Activated CD4-positive, alpha-beta memory T cell treated with anti-CD3 and anti-CD28 coated beads for 36 hours (primary cell): ENCODE data around the gene IMMP2L. TPM values are rescaled to one million over a fixed set of nuclear protein-coding genes. Genes with fewer than 3 reads are reported as not detected.

Experiments
- CTCF ChIA-PET: fragments of 350-600 bp; sonication (Branson Sonifier 250); formaldehyde crosslinking; loops from one replicate; lab custom pipeline; 2021; ENCODE audit warnings: antibody characterized with exemption, inconsistent platforms; lab: Charles Lee
- POLR2A ChIA-PET: fragments of 350-600 bp; sonication (Branson Sonifier 250); formaldehyde crosslinking; loops from one replicate; lab custom pipeline; 2021; ENCODE audit warnings: antibody characterized with exemption; lab: Charles Lee
- DNase-seq: peaks from one replicate; pipeline ENCODE4 v3.0.0-alpha.2; 2020
- H3K27ac Mint-ChIP-seq: one replicate; pipeline ENCODE4 v1.8.0; 2021; ENCODE audit warnings: mixed read lengths
- H3K27me3 Mint-ChIP-seq: one replicate; pipeline ENCODE4 v1.8.0; 2021; ENCODE audit warnings: mixed read lengths
- H3K36me3 Mint-ChIP-seq: one replicate; pipeline ENCODE4 v1.8.0; 2021; ENCODE audit warnings: mixed read lengths
- H3K4me1 Mint-ChIP-seq: one replicate; pipeline ENCODE4 v1.8.0; 2021; ENCODE audit warnings: low read depth, mixed read lengths
- H3K4me3 Mint-ChIP-seq: one replicate; pipeline ENCODE4 v1.8.0; 2021; ENCODE audit warnings: mild to moderate bottlenecking, mixed read lengths
- H3K9me3 Mint-ChIP-seq: one replicate; pipeline ENCODE4 v1.8.0; 2021; ENCODE audit warnings: mixed read lengths
- intact Hi-C: fragments of 100-400 bp; cut with micrococcal nuclease; formaldehyde crosslinking; loops from one replicate; pipeline ENCODE4 v1.15.1; 2023
- total RNA-seq, 2 experiments: library from RNA; stranded (reverse); gene quantifications; one replicate each; pipeline ENCODE4 v1.2.3, GENCODE V29; 2021

The IMMP2L gene
- total RNA-seq, 2 experiments from 2014 or later, result 14.4 to 20.5 TPM

- Mint-ChIP-seq H3K9me3 (no peaks in the 10 kb centered on the region), H3K27me3 (no peaks in the 10 kb centered on the region), H3K4me3 (no peak overlapping the region), H3K4me1 (peaks cover 8% of the 10 kb centered on the region), H3K27ac (no peak overlapping the region), H3K36me3 (peaks cover 7% of the 10 kb centered on the region)
- ChIA-PET CTCF (no interaction called here), POLR2A (no interaction called here)
- intact Hi-C loops, result loop anchor here (5.0 kb wide), 1 partner anchor 93 kb away; no protein-coding TSS in a partner anchor
- no peak for DNase-seq
Observed at GRCh38 chr7:111229916-111230315, 332.4 kb downstream of the IMMP2L start.

DNA sequence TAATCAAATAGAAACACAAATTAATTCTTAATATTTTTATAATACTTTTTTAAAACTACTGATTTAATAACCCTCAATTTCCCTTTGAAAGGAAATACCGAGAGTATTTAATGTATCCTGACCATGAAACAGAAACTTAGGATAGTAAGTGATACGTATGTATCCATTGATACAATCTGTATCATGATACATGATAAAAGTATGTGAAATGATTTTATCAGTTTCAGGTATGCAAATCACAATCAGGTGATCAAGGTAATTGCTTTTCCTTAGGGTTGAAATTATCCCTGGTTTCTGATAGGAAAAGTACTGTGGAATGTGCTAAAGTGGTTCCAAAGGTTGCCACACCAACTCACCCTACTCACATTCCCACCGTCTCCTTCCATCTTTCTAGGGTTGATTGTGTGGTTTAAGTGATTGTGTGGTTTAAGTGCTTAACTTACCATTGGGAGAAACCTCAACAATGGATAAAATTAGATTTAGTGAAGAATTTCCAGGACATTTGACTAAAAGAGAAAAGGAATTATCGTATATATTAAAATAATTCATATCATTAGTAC is 333.0 kb downstream of the IMMP2L start:
- ChIA-PET POLR2A (no interaction called here), CTCF (no interaction called here)
- Mint-ChIP-seq H3K27ac (no peak overlapping the region), H3K36me3 (peaks cover 7% of the 10 kb centered on the region), H3K4me3 (no peak overlapping the region), H3K27me3 (no peaks in the 10 kb centered on the region), H3K4me1 (peaks cover 8% of the 10 kb centered on the region), H3K9me3 (no peaks in the 10 kb centered on the region)
- DNase-seq, result no peak
- intact Hi-C loops, result no loop called here

DNA sequence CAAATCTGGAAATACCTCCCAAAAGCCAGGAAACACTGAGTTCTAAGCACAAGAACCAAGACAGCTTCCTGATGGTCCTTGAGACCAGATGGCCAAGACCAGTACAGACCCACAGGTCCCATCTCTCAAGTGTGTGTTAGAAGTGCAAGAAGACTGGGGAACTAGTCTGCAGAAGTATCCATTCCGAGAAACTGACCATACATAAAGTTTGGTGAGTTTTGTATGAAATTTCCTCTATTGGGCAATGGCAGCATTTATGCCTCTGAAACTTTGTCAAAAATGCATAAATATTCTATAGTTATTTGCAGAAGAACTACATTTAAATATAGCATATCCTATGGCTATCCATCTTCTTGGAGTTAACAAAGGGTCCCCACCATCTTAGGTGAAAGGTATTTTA is 333.9 kb downstream of the IMMP2L start:
- ChIA-PET POLR2A (no interaction called here), CTCF (no interaction called here)
- Mint-ChIP-seq H3K27me3 (no peaks in the 10 kb centered on the region), H3K4me1 (peaks cover 8% of the 10 kb centered on the region), H3K9me3 (no peaks in the 10 kb centered on the region), H3K27ac (no peak overlapping the region), H3K4me3 (no peak overlapping the region), H3K36me3 (peaks cover 7% of the 10 kb centered on the region)
- DNase-seq, result no peak
- intact Hi-C loops, result no loop called here

GRCh38 chr7:111226800-111227199 is 335.5 kb downstream of the IMMP2L start:
- Mint-ChIP-seq H3K27me3 (no peaks in the 10 kb centered on the region), H3K9me3 (no peaks in the 10 kb centered on the region), H3K27ac (no peak overlapping the region), H3K36me3 (peaks cover 7% of the 10 kb centered on the region), H3K4me3 (no peak overlapping the region), H3K4me1 (no peaks in the 10 kb centered on the region)
- DNase-seq, result no peak
- ChIA-PET POLR2A (no interaction called here), CTCF (no interaction called here)
- intact Hi-C loops, result no loop called here

DNA sequence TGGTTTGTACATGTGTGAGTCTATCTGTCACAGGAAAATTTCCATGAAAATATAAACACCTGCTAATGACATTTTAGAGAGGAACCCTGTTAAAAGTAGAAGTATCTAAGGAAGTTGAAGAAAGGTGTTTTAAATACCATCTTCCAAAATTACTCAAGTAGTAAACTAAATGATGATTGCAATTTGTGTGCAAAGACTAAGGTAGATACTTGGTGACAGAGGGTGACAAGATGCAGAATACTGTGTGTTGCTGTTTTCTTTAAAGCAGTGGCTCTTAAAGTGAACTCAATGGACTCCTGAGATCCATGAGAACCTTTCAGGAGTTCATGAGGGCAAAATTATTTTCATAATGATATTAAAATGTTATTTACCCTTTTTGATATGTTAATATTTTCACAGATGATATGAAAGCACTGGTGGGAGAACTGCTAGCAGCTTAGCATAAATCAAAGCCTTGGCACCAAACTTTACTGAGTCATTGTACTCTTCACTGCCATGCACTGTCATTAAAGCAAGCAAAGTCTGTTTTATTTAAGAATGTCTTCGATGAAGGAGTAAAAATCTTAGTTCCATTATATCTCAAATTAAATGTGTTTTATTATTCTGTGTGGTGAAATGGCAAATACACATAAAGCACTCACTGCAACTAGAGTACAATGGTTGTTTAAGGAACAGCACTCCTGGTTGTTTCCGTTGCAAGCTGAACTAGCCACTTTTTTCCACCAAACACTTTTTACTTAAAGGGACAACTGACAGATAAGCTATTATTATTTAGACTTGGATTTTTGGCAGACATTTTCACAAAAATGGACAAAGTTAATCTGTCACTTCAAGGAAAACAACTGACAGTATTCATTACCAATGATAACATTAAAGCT is 337.7 kb downstream of the IMMP2L start:
- DNase-seq, result no peak
- Mint-ChIP-seq H3K36me3 (peaks cover 1% of the 10 kb centered on the region), H3K4me1 (no peaks in the 10 kb centered on the region), H3K9me3 (no peaks in the 10 kb centered on the region), H3K4me3 (no peak overlapping the region), H3K27ac (no peak overlapping the region), H3K27me3 (no peaks in the 10 kb centered on the region)
- ChIA-PET CTCF (no interaction called here), POLR2A (no interaction called here)
- intact Hi-C loops, result no loop called here

DNA sequence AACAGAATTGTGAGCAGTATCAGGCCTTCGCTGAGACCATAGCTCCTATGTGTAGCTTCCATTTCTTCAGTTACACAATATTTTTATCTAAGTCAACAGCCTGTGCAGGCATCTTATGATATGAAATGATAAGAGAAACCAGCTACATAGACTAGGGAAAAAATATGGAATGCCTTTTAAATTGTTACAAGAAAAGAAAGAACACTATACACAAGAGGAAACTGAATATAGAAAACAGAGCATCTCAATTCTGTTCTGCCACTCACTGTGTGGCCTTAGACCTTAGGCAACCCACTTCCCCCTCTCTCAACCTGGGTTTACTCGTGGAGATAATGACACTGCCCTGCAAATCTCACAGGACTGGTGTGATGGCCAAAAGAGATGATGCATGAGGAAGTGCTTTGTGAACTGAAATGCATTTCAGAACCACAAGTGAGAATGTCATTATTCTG is 338.5 kb downstream of the IMMP2L start:
- intact Hi-C loops, result no loop called here
- H3K4me1 Mint-ChIP-seq, result no peaks in the 10 kb centered on the region
- no peak for DNase-seq
- H3K27ac Mint-ChIP-seq, result no peak overlapping the region
- H3K9me3 Mint-ChIP-seq, result no peaks in the 10 kb centered on the region
- ChIA-PET CTCF (no interaction called here), POLR2A (no interaction called here)
- no peaks in the 10 kb centered on the region for H3K36me3 Mint-ChIP-seq
- H3K4me3 Mint-ChIP-seq, result no peak overlapping the region
- H3K27me3 Mint-ChIP-seq, result no peaks in the 10 kb centered on the region

GRCh38 chr7:111215550-111215949 is 346.7 kb downstream of the IMMP2L start:
- no peak for DNase-seq
- intact Hi-C loops, result no loop called here
- Mint-ChIP-seq H3K9me3 (no peaks in the 10 kb centered on the region), H3K4me3 (no peak overlapping the region), H3K36me3 (peaks cover 13% of the 10 kb centered on the region), H3K27ac (no peak overlapping the region), H3K27me3 (no peaks in the 10 kb centered on the region), H3K4me1 (peaks cover 5% of the 10 kb centered on the region)
- ChIA-PET CTCF (no interaction called here), POLR2A (no interaction called here)

DNA sequence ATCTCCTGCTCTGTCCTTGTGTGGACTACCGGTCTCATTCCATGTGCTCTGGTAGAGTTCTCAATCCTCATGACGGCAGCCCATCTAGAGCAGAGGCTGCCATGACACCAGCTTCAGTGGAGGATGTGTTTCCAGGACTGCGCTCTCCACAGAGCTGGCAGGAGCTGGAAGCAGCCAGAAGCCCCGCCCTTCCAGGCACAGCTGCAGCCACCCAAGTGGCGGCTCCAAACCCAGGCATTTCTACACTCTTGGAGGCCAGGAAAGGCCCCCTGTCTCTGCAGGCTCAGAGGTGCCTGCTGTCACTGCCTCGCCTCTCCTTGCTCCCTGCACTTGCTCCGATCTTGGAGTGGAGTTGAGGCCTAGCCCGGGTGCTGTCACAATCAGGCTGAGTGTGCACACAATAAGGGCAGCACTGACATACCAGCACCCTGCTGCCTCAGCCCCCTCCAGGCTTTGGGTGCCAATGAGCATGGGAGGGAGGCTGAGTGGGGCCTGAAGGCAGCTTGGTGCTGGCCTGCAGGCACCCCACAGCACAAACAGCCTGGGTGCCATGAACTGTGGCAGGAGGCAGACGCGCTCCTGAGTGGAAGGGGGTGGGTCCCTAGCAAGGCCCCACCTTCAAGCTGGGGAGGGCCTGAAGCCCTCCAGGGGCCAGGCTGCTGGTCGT is 349.3 kb downstream of the IMMP2L start:
- intact Hi-C loops, result no loop called here
- POLR2A ChIA-PET, result no interaction called here
- DNase-seq, result no peak
- Mint-ChIP-seq H3K9me3 (no peaks in the 10 kb centered on the region), H3K36me3 (peaks cover 13% of the 10 kb centered on the region), H3K4me3 (no peak overlapping the region), H3K4me1 (peaks cover 5% of the 10 kb centered on the region), H3K27ac (no peak overlapping the region), H3K27me3 (no peaks in the 10 kb centered on the region)
- CTCF ChIA-PET, result no interaction called here

- Mint-ChIP-seq H3K4me3 (no peak overlapping the region), H3K9me3 (no peaks in the 10 kb centered on the region), H3K27ac (no peak overlapping the region), H3K27me3 (no peaks in the 10 kb centered on the region), H3K36me3 (peaks cover 15% of the 10 kb centered on the region), H3K4me1 (peaks cover 5% of the 10 kb centered on the region)
- ChIA-PET CTCF (no interaction called here), POLR2A (no interaction called here)
- DNase-seq, result no peak
- intact Hi-C loops, result no loop called here
Observed at GRCh38 chr7:111210996-111211395, 351.3 kb downstream of the IMMP2L start.

GRCh38 chr7:111210043-111210442 is 352.2 kb downstream of the IMMP2L start:
- no peaks in the 10 kb centered on the region for H3K9me3 Mint-ChIP-seq
- H3K27ac Mint-ChIP-seq, result no peak overlapping the region
- no peak for DNase-seq
- peaks cover 15% of the 10 kb centered on the region for H3K36me3 Mint-ChIP-seq
- H3K4me3 Mint-ChIP-seq, result no peak overlapping the region
- ChIA-PET POLR2A (no interaction called here), CTCF (interaction anchor here (0.6 kb wide), 1 partner anchor 332 kb away, joined by 3 read pairs; no protein-coding TSS in a partner anchor)
- no peaks in the 10 kb centered on the region for H3K27me3 Mint-ChIP-seq
- H3K4me1 Mint-ChIP-seq, result no peaks in the 10 kb centered on the region
- intact Hi-C loops, result no loop called here

- ChIA-PET CTCF (no interaction called here), POLR2A (no interaction called here)
- H3K36me3 Mint-ChIP-seq, result peaks cover 14% of the 10 kb centered on the region
Observed at GRCh38 chr7:111205251-111205650, 357.0 kb downstream of the IMMP2L start.

GRCh38 chr7:111202321-111202720 is 360.0 kb downstream of the IMMP2L start:
- H3K4me3 Mint-ChIP-seq, result no peak overlapping the region
- H3K9me3 Mint-ChIP-seq, result no peaks in the 10 kb centered on the region
- intact Hi-C loops, result no loop called here
- POLR2A ChIA-PET, result no interaction called here
- H3K27me3 Mint-ChIP-seq, result no peaks in the 10 kb centered on the region
- peaks cover 9% of the 10 kb centered on the region for H3K4me1 Mint-ChIP-seq
- CTCF ChIA-PET, result no interaction called here
- no peak for DNase-seq
- H3K27ac Mint-ChIP-seq, result no peak overlapping the region
- peaks cover 12% of the 10 kb centered on the region for H3K36me3 Mint-ChIP-seq

More at GRCh38 chr7:111205251-111205650, 357.0 kb downstream of the IMMP2L start:
- H3K27me3 Mint-ChIP-seq, result no peaks in the 10 kb centered on the region
- intact Hi-C loops, result no loop called here
- H3K4me1 Mint-ChIP-seq, result no peaks in the 10 kb centered on the region
- H3K9me3 Mint-ChIP-seq, result no peaks in the 10 kb centered on the region
- no peak overlapping the region for H3K4me3 Mint-ChIP-seq
- H3K27ac Mint-ChIP-seq, result no peak overlapping the region
- no peak for DNase-seq
